Fibroblast of pulmonary artery (primary cell): ENCODE results near the gene AKNA.
A peak's percentile ranks its signal among the peaks of the same experiment; 100 is the strongest.

Experiments
- DNase-seq: peaks from one replicate; pipeline ENCODE4 v3.0.0-alpha.2; 2010; ENCODE audit warnings: low read depth
- H3K4me3 ChIP-seq: replicated peaks from 2 replicates; pipeline ENCODE4 v1.5.1; 2011; ENCODE audit warnings: low read depth, mild to moderate bottlenecking, control low read depth, low read length, moderate library complexity
- CTCF ChIP-seq: IDR thresholded peaks from 2 replicates; pipeline ENCODE4 v1.5.1; 2011; ENCODE audit warnings: mild to moderate bottlenecking, control low read depth, low read length, inconsistent platforms; ENCODE audit errors: missing control alignments

AKNA gene

GRCh38 chr9:114417511-114417910 is 29.7 kb upstream of the AKNA start:
- H3K4me3 ChIP-seq = no peak overlapping the region
- no peak for TF ChIP-seq CTCF
- DNase-seq = peak; percentile 18

- no peak overlapping the region for H3K4me3 ChIP-seq
- no peak for DNase-seq
- no peak for TF ChIP-seq CTCF
These were observed 29.1 kb upstream of the AKNA start for GRCh38 chr9:114416906-114417305.

- DNase-seq = no peak
- no peak overlapping the region for H3K4me3 ChIP-seq
- TF ChIP-seq CTCF = no peak
These were observed 28.5 kb upstream of the AKNA start for GRCh38 chr9:114416290-114416689.

GRCh38 chr9:114414346-114414745 is 26.6 kb upstream of the AKNA start:
- H3K4me3 ChIP-seq = no peak overlapping the region
- TF ChIP-seq CTCF = no peak
- no peak for DNase-seq

- TF ChIP-seq CTCF = no peak
- no peak overlapping the region for H3K4me3 ChIP-seq
- DNase-seq = peak; percentile 24
These were observed 26.1 kb upstream of the AKNA start for GRCh38 chr9:114413861-114414301.

- DNase-seq = no peak
- no peak overlapping the region for H3K4me3 ChIP-seq
- TF ChIP-seq CTCF = no peak
These were observed 24.4 kb upstream of the AKNA start for GRCh38 chr9:114412048-114412683.

- no peak for TF ChIP-seq CTCF
- no peak for DNase-seq
- H3K4me3 ChIP-seq = no peak overlapping the region
These were observed 23.7 kb upstream of the AKNA start for GRCh38 chr9:114411452-114411851.
